ENCODE measurements around the gene DTNA.

DTNA gene

GRCh38 chr18:34794348-34794747 is 84.2 kb downstream of the DTNA start:
- DNase-seq (ENCODE audit: low read depth), result no peak
- TF ChIP-seq CTCF (IDR thresholded peaks at IDR 0.05; ENCODE audit: low read depth, low read length, missing control alignments), result no peak
- no peak overlapping the region for H3K4me3 ChIP-seq (ENCODE audit: low read depth, low read length)

DNA sequence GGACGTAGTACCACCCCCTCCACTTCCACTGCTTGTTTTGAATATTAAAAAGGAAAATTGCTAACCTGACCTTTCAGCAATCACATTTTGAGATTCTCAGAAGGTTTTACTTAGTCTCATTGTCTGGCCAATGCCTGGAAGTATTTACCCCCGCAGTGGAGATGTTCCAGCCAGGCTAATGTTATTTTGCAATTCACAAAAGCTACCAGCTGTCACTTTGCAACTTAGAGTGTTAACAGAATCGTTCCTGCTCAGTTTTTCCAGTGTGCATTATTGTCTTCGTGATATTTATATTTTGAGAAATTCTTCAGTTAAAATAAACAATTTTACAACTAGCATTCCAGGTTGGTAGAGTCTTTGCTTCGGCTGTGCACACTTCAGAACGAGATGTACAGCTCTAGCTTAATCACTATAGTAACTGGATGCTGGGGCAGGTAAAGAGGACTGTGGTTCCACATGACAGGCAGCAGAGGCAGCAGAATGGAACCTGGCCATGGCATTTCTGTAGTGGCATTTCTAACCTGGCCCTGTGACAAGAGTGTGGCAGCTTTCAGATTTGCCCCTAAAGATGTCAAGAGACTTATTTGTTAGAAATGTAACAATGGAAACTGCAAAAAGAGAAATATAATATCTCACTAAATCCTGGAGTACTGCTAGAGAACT is 85.1 kb downstream of the DTNA start:
- DNase-seq (ENCODE audit: low read depth), result no peak
- no peak for TF ChIP-seq CTCF (IDR thresholded peaks at IDR 0.05; ENCODE audit: low read depth, low read length, missing control alignments)
- H3K4me3 ChIP-seq (ENCODE audit: low read depth, low read length), result no peak overlapping the region

- no peak overlapping the region for H3K4me3 ChIP-seq (ENCODE audit: low read depth, low read length)
- TF ChIP-seq CTCF (IDR thresholded peaks at IDR 0.05; ENCODE audit: low read depth, low read length, missing control alignments), result no peak
- DNase-seq (ENCODE audit: low read depth), result no peak
Observed at GRCh38 chr18:34796035-34796657, 86.0 kb downstream of the DTNA start.

- no peak for TF ChIP-seq CTCF (IDR thresholded peaks at IDR 0.05; ENCODE audit: low read depth, low read length, missing control alignments)
Observed at GRCh38 chr18:34799291-34799690, 89.2 kb downstream of the DTNA start.

GRCh38 chr18:34800381-34800780 is 90.3 kb downstream of the DTNA start:
- no peak overlapping the region for H3K4me3 ChIP-seq (ENCODE audit: low read depth, low read length)
- no peak for TF ChIP-seq CTCF (IDR thresholded peaks at IDR 0.05; ENCODE audit: low read depth, low read length, missing control alignments)
- no peak for DNase-seq (ENCODE audit: low read depth)

More at GRCh38 chr18:34799291-34799690, 89.2 kb downstream of the DTNA start:
- H3K4me3 ChIP-seq (ENCODE audit: low read depth, low read length), result no peak overlapping the region
- no peak for DNase-seq (ENCODE audit: low read depth)

DNA sequence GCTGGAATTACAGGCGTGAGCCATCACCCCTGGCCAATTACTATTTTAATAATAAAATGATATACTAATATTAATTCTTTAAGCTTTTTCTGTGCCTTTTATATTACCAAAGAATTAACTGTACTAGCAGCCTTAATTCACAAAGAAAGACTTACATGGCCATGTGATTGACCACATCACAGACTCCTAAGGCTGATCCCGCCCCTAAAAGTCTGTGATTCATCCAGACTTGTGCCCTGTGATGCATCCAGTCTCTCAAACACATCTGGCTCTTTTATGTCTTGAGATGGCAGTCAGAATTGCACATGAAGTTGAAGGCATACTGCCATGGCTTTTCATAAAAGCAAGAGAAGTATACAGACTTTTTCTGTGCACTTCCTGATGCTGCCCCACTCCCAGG is 91.7 kb downstream of the DTNA start:
- TF ChIP-seq CTCF (IDR thresholded peaks at IDR 0.05; ENCODE audit: low read depth, low read length, missing control alignments), result no peak
- DNase-seq (ENCODE audit: low read depth), result no peak
- H3K4me3 ChIP-seq (ENCODE audit: low read depth, low read length), result no peak overlapping the region

- DNase-seq (ENCODE audit: low read depth), result no peak
- H3K4me3 ChIP-seq (ENCODE audit: low read depth, low read length), result no peak overlapping the region
- no peak for TF ChIP-seq CTCF (IDR thresholded peaks at IDR 0.05; ENCODE audit: low read depth, low read length, missing control alignments)
Observed at GRCh38 chr18:34802959-34803358, 92.9 kb downstream of the DTNA start.

All from GM12864 (cell line).